Endothelial cell of umbilical vein (primary cell): ENCODE data around the gene EVX2. TPM values are rescaled to one million over a fixed set of nuclear protein-coding genes. Genes with fewer than 3 reads are reported as not detected.

Experiments
- BruUV-seq: library from RNA; stranded (reverse); fragments of 400-500 nt; replicated peaks from 2 replicates; lab custom pipeline; 2021; lab: Mats Ljungman, UMichigan
- CTCF ChIA-PET: fragments of 300-600, 350-600 bp; sonication (Branson Sonifier 250); formaldehyde crosslinking; loops from one replicate; lab custom pipeline; 2021; ENCODE audit warnings: antibody characterized with exemption, inconsistent platforms; lab: Charles Lee
- POLR2A ChIA-PET: fragments of 300-600, 350-600 bp; sonication (Branson Sonifier 250); formaldehyde crosslinking; loops from one replicate; lab custom pipeline; 2021; ENCODE audit warnings: antibody characterized with exemption, inconsistent platforms; lab: Charles Lee
- DNase-seq: peaks from one replicate; pipeline ENCODE4 v3.0.0-alpha.2; 2011; ENCODE audit warnings: low read depth, low spot score
- FAIRE-seq: peaks from 2 replicates; lab custom pipeline; 2011; peaks lifted over from hg19 to GRCh38; lab: Jason Lieb, UNC
- H2AFZ ChIP-seq: 2 replicates; pipeline ENCODE4 v1.6.0; 2012; ENCODE audit warnings: low read depth, low read length, control low read depth, inconsistent platforms
- H3K27ac ChIP-seq: 2 replicates; pipeline ENCODE4 v1.5.1; 2011; ENCODE audit warnings: low read depth, mild to moderate bottlenecking, control low read depth, low read length, moderate library complexity; ENCODE audit not compliant: insufficient read depth
- H3K27me3 ChIP-seq, 2 experiments: 2 replicates each; pipeline versions ENCODE4 v1.6.0 to v1.6.1; 2011; ENCODE audit warnings: low read length in 2 of 2, mixed read lengths in 1 of 2; ENCODE audit not compliant: control insufficient read depth in 2 of 2, insufficient read depth in 2 of 2
- H3K36me3 ChIP-seq, 2 experiments: 2 replicates in 1 of 2; 3 replicates in 1 of 2; pipeline ENCODE4 v1.5.1; 2011; ENCODE audit warnings: low read length in 2 of 2, mild to moderate bottlenecking in 1 of 2, moderate library complexity in 1 of 2; ENCODE audit not compliant: control insufficient read depth in 2 of 2, insufficient read depth in 2 of 2; ENCODE audit errors: extremely low read depth in 1 of 2
- H3K4me1 ChIP-seq: 3 replicates; pipeline ENCODE4 v1.5.1; 2011; ENCODE audit warnings: mild to moderate bottlenecking, low read length; ENCODE audit not compliant: control insufficient read depth, insufficient read depth; ENCODE audit errors: extremely low read depth
- H3K4me2 ChIP-seq: 2 replicates; pipeline ENCODE4 v1.6.1; 2011; ENCODE audit warnings: low read length, control low read depth, mixed read lengths; ENCODE audit not compliant: insufficient read depth
- H3K4me3 ChIP-seq, 3 experiments: fragments of 200-600 bp in 1 of 3; sonication (generic), shearing (Covaris generic) in 1 of 3; replicated peaks in 1 of 3; 2 replicates each; pipeline ENCODE4 v1.5.1; 2011 to 2016; ENCODE audit warnings: control low read depth in 3 of 3, low read length in 3 of 3, mild to moderate bottlenecking in 2 of 3, inconsistent platforms in 1 of 3, low read depth in 1 of 3, moderate library complexity in 1 of 3; ENCODE audit not compliant: insufficient read depth in 1 of 3
- H3K79me2 ChIP-seq: 2 replicates; pipeline ENCODE4 v1.6.0; 2012; ENCODE audit warnings: low read length, inconsistent platforms; ENCODE audit not compliant: control insufficient read depth, insufficient read depth
- H3K9ac ChIP-seq: replicated peaks from 2 replicates; pipeline ENCODE3; 2011; ENCODE audit warnings: low read length, control low read depth; ENCODE audit not compliant: insufficient read depth; ENCODE audit errors: extremely low read depth
- H3K9me1 ChIP-seq: replicated peaks from 3 replicates; pipeline ENCODE4 v1.6.0; 2011; ENCODE audit warnings: mild to moderate bottlenecking, low read length; ENCODE audit not compliant: control insufficient read depth, insufficient read depth; ENCODE audit errors: extremely low read depth
- H3K9me3 ChIP-seq: replicated peaks from 2 replicates; pipeline ENCODE4 v1.5.1; 2012; ENCODE audit warnings: low read length, inconsistent platforms; ENCODE audit not compliant: control insufficient read depth, insufficient read depth
- H4K20me1 ChIP-seq: replicated peaks from 2 replicates; pipeline ENCODE3; 2011; ENCODE audit warnings: mild to moderate bottlenecking, low read length; ENCODE audit not compliant: control insufficient read depth, insufficient read depth; ENCODE audit errors: extremely low read depth
- CTCF ChIP-seq, 2 donors: IDR thresholded peaks; 1 replicate in 1 of 2; 2 replicates in 1 of 2; pipeline ENCODE4 v1.5.1; 2011; ENCODE audit warnings: low read length in 2 of 2, mild to moderate bottlenecking in 2 of 2, moderate library complexity in 2 of 2, control low read depth in 1 of 2, inconsistent platforms in 1 of 2, low read depth in 1 of 2; ENCODE audit not compliant: insufficient read depth in 1 of 2; ENCODE audit errors: extremely low read depth in 1 of 2
- EZH2 ChIP-seq: IDR thresholded peaks from 2 replicates; pipeline ENCODE4 v1.6.1; 2012; ENCODE audit warnings: borderline replicate concordance, low read depth, mild to moderate bottlenecking, moderate library complexity, low read length, inconsistent platforms; ENCODE audit not compliant: severe bottlenecking
- JUN ChIP-seq: IDR thresholded peaks from 2 replicates; pipeline ENCODE4 v1.6.1; 2011; ENCODE audit warnings: borderline replicate concordance, low read depth; ENCODE audit not compliant: insufficient read length, insufficient read depth
- MYC ChIP-seq: IDR thresholded peaks from one replicate; pipeline ENCODE4 v1.6.1; 2011; ENCODE audit warnings: mild to moderate bottlenecking, low read depth, low read length
- POLR2AphosphoS5 ChIP-seq: IDR thresholded peaks from 2 replicates; pipeline ENCODE4 v1.6.1; 2012; ENCODE audit warnings: low read depth, mild to moderate bottlenecking, control low read depth, low read length, moderate library complexity; ENCODE audit not compliant: insufficient read depth
- dilution Hi-C: fragments of 300-500 bp; cut with MboI; formaldehyde crosslinking; loops from one replicate; pipeline ENCODE4 v1.15.0; 2019; ENCODE audit warnings: low sequenced_read_pairs; ENCODE audit not compliant: extremely low pct_ligation_motif_present
- intact Hi-C: fragments of 100-400 bp; cut with micrococcal nuclease; formaldehyde crosslinking; loops from one replicate; pipeline ENCODE4 v1.10.0; 2022
- polyA plus RNA-seq, 4 experiments: library from polyadenylated mRNA; depleted of rRNA in 3 of 4; stranded (reverse) in 3 of 4; unstranded in 1 of 4; fragments of >200 nt; gene quantifications; 2 replicates each; pipeline versions ENCODE4 v1.2.1 to v1.2.3, GENCODE V29; 2011 to 2012; ENCODE audit warnings: missing spikeins in 1 of 4
- total RNA-seq: library from RNA; stranded (reverse); gene quantifications from 2 replicates; pipeline ENCODE4 v1.2.3, GENCODE V29; 2021

Gene EVX2
- total and polyA plus RNA-seq, 2 donors (not counting 3 experiments of a cell fraction or from before 2014, with no cell fraction given): not detected

- FAIRE-seq: no peak
- H3K27me3 ChIP-seq: peaks cover 78 to 97% of the 10 kb centered on the region in 2 experiments
- H3K4me2 ChIP-seq: no peak overlapping the region
- TF ChIP-seq MYC: no peak
- TF ChIP-seq JUN: no peak
- TF ChIP-seq CTCF (IDR thresholded peaks at IDR 0.05; ENCODE audit: extremely low read depth in 1 of 2, insufficient read depth in 1 of 2, low read depth in 1 of 2, low read length in 2 of 2): no peak
- peak; percentile 30 for TF ChIP-seq EZH2
- no peak for TF ChIP-seq POLR2AphosphoS5
- H3K9me1 ChIP-seq: no peaks in the 10 kb centered on the region
- H2AFZ ChIP-seq: no peak overlapping the region
- H3K4me1 ChIP-seq: no peaks in the 10 kb centered on the region
- peaks cover 2% of the 10 kb centered on the region for H4K20me1 ChIP-seq
- H3K9me3 ChIP-seq: no peaks in the 10 kb centered on the region
- dilution Hi-C loops: no loop called here
- no peak for DNase-seq
- no peak overlapping the region for H3K4me3 ChIP-seq
- H3K36me3 ChIP-seq: no peaks in the 10 kb centered on the region
- CTCF ChIA-PET: interaction anchor here (0.9 to 1.5 kb wide), 5 partner anchors 11 to 708 kb away, joined by 3 to 5 read pairs (median 3); no protein-coding TSS in a partner anchor
- no peak overlapping the region for H3K27ac ChIP-seq
- no peak overlapping the region for H3K9ac ChIP-seq
- intact Hi-C loops: no loop called here
- no peaks in the 10 kb centered on the region for H3K79me2 ChIP-seq
- POLR2A ChIA-PET: no interaction called here
- no TSS peak for BruUV-seq
Measured at GRCh38 chr2:176075481-176075880, 8.3 kb downstream of the EVX2 start.
